A673 (cell line): ENCODE results near the gene SRSF4. TPM values are rescaled to one million over a fixed set of nuclear protein-coding genes. Genes with fewer than 3 reads are reported as not detected.
A peak's percentile ranks its signal among the peaks of the same experiment; 100 is the strongest.

Source experiments
- BruUV-seq: library from RNA; stranded (reverse); fragments of 400-500 nt; replicated peaks from 2 replicates; lab custom pipeline; 2021; lab: Mats Ljungman, UMichigan
- CTCF ChIA-PET: fragments of 300-600 bp; sonication (Branson Sonifier 250); formaldehyde crosslinking; loops from one replicate; lab custom pipeline; 2022; ENCODE audit warnings: antibody characterized with exemption; lab: Charles Lee
- POLR2A ChIA-PET: fragments of 300-600 bp; sonication (Branson Sonifier 250); formaldehyde crosslinking; loops from one replicate; lab custom pipeline; 2022; ENCODE audit warnings: antibody characterized with exemption; ENCODE audit not compliant: low non-redundant PET; lab: Charles Lee
- DNase-seq: peaks from one replicate; pipeline ENCODE4 v3.0.0-alpha.2; 2015; ENCODE audit warnings: low spot score
- H3K27ac ChIP-seq: fragments of 200-600 bp; sonication (generic); 2 replicates; pipeline ENCODE4 v1.5.1; 2016; ENCODE audit warnings: mixed run types, low read depth, mild to moderate bottlenecking, mixed read lengths, antibody characterized with exemption, low read length; ENCODE audit not compliant: poor library complexity, severe bottlenecking
- H3K27me3 ChIP-seq: fragments of 200-600 bp; sonication (generic); replicated peaks from 2 replicates; pipeline ENCODE4 v1.6.1; 2017; ENCODE audit warnings: mixed run types, low read depth, mild to moderate bottlenecking, mixed read lengths, antibody characterized with exemption, low read length; ENCODE audit not compliant: insufficient read depth, poor library complexity
- H3K36me3 ChIP-seq: fragments of 200-600 bp; sonication (generic); 2 replicates; pipeline ENCODE4 v1.6.1; 2016; ENCODE audit warnings: mixed run types, mild to moderate bottlenecking, mixed read lengths, antibody characterized with exemption, low read length; ENCODE audit not compliant: insufficient read depth, poor library complexity, severe bottlenecking
- H3K4me1 ChIP-seq: fragments of 200-600 bp; sonication (generic); 2 replicates; pipeline ENCODE4 v1.6.1; 2017; ENCODE audit warnings: mixed run types, mild to moderate bottlenecking, mixed read lengths, antibody characterized with exemption, low read length; ENCODE audit not compliant: insufficient read depth, poor library complexity, severe bottlenecking
- H3K4me3 ChIP-seq: fragments of 200-600 bp; sonication (generic); 2 replicates; pipeline ENCODE4 v1.5.1; 2016; ENCODE audit warnings: low read depth, mixed run types, mild to moderate bottlenecking, mixed read lengths, low read length; ENCODE audit not compliant: poor library complexity, severe bottlenecking
- H3K9me3 ChIP-seq: fragments of 200-600 bp; sonication (generic); 2 replicates; pipeline ENCODE4 v1.6.1; 2016; ENCODE audit warnings: mixed run types, low read depth, mild to moderate bottlenecking, mixed read lengths, antibody characterized with exemption, low read length; ENCODE audit not compliant: poor library complexity, severe bottlenecking
- CTCF ChIP-seq: fragments of 300-800, 200-600 bp; sonication (generic); conservative IDR thresholded peaks from 2 replicates; pipeline ENCODE4 v1.5.1; 2017; ENCODE audit warnings: low read depth, mild to moderate bottlenecking, antibody characterized with exemption, low read length, moderate library complexity, mixed read lengths
- EZH2 ChIP-seq: fragments of 200-600 bp; sonication (generic); IDR thresholded peaks from 2 replicates; pipeline ENCODE4 v1.6.1; 2017; ENCODE audit warnings: borderline replicate concordance, low read depth, mild to moderate bottlenecking, mixed read lengths, antibody characterized with exemption, low read length; ENCODE audit not compliant: poor library complexity, severe bottlenecking
- intact Hi-C: fragments of 100-400 bp; cut with micrococcal nuclease; formaldehyde crosslinking; loops from one replicate; pipeline ENCODE4 v1.10.0; 2022; ENCODE audit not compliant: unreplicated experiment
- total RNA-seq: library from RNA; stranded (reverse); gene quantifications from 2 replicates; pipeline ENCODE4 v1.2.3, GENCODE V29; 2021

Gene SRSF4
- total RNA-seq, 1 experiment from 2014 or later, result 116 TPM

GRCh38 chr1:29202053-29202452 is 20.4 kb upstream of the SRSF4 start:
- Histone ChIP-seq H3K9me3 (no peaks in the 10 kb centered on the region), H3K27me3 (no peaks in the 10 kb centered on the region), H3K36me3 (peaks cover 27% of the 10 kb centered on the region), H3K4me1 (peaks cover 8% of the 10 kb centered on the region), H3K4me3 (no peak overlapping the region), H3K27ac (peak overlapping the region; percentile 1)
- intact Hi-C loops, result loop anchor here (2.0 kb wide), 1 partner anchor 417 kb away; no protein-coding TSS in a partner anchor
- DNase-seq, result no peak
- ChIA-PET POLR2A (interaction anchor here (0.5 kb wide), 1 partner anchor 9 kb away, joined by 8 read pairs; no protein-coding TSS in a partner anchor), CTCF (interaction anchor here (0.7 to 2.8 kb wide), 6 partner anchors 8 to 417 kb away, joined by 3 to 38 read pairs (median 5); partner anchors contain the start of gene SRSF4)
- no peak for TF ChIP-seq CTCF
- TF ChIP-seq EZH2, result no peak
- no TSS peak for BruUV-seq

- H3K9me3 ChIP-seq, result no peaks in the 10 kb centered on the region
- CTCF ChIA-PET, result interaction anchor here (1.4 to 2.8 kb wide), 2 partner anchors 20 to 320 kb away, joined by 7 to 38 read pairs; partner anchors contain the start of gene SRSF4
- H3K4me3 ChIP-seq, result no peak overlapping the region
- BruUV-seq, result no TSS peak
- DNase-seq, result no peak
- intact Hi-C loops, result loop anchor here (2.0 kb wide), 1 partner anchor 417 kb away; no protein-coding TSS in a partner anchor
- POLR2A ChIA-PET, result no interaction called here
- no peak for TF ChIP-seq CTCF
- no peak for TF ChIP-seq EZH2
- H3K27ac ChIP-seq, result peak overlapping the region; percentile 1
- H3K4me1 ChIP-seq, result peaks cover 8% of the 10 kb centered on the region
- no peaks in the 10 kb centered on the region for H3K27me3 ChIP-seq
- peaks cover 26% of the 10 kb centered on the region for H3K36me3 ChIP-seq
These were observed 19.9 kb upstream of the SRSF4 start for GRCh38 chr1:29201595-29202051.

- peak overlapping the region; percentile 1 for H3K27ac ChIP-seq
- BruUV-seq, result no TSS peak
- no peak overlapping the region for H3K4me3 ChIP-seq
- peaks cover 20% of the 10 kb centered on the region for H3K36me3 ChIP-seq
- H3K27me3 ChIP-seq, result no peaks in the 10 kb centered on the region
- H3K4me1 ChIP-seq, result peaks cover 8% of the 10 kb centered on the region
- ChIA-PET POLR2A (no interaction called here), CTCF (interaction anchor here (2.8 kb wide), 1 partner anchor 319 kb away, joined by 38 read pairs; no protein-coding TSS in a partner anchor)
- H3K9me3 ChIP-seq, result no peaks in the 10 kb centered on the region
- no peak for TF ChIP-seq CTCF
- TF ChIP-seq EZH2, result no peak
- DNase-seq, result no peak
- intact Hi-C loops, result no loop called here
These were observed 19.4 kb upstream of the SRSF4 start for GRCh38 chr1:29200906-29201594.
